Medulla oblongata (tissue), 1 donor: ENCODE results near the gene PDE8B.
"Not testable (repeated sequence)": the region's sequence is repeated elsewhere in the genome, so short reads cannot be mapped to it uniquely, and the experiment has no call there.

Experiments
- DNase-seq: peaks from one replicate; pipeline ENCODE4 v3.0.0-alpha.2; 2015; ENCODE audit errors: extremely low spot score

The PDE8B gene

DNA sequence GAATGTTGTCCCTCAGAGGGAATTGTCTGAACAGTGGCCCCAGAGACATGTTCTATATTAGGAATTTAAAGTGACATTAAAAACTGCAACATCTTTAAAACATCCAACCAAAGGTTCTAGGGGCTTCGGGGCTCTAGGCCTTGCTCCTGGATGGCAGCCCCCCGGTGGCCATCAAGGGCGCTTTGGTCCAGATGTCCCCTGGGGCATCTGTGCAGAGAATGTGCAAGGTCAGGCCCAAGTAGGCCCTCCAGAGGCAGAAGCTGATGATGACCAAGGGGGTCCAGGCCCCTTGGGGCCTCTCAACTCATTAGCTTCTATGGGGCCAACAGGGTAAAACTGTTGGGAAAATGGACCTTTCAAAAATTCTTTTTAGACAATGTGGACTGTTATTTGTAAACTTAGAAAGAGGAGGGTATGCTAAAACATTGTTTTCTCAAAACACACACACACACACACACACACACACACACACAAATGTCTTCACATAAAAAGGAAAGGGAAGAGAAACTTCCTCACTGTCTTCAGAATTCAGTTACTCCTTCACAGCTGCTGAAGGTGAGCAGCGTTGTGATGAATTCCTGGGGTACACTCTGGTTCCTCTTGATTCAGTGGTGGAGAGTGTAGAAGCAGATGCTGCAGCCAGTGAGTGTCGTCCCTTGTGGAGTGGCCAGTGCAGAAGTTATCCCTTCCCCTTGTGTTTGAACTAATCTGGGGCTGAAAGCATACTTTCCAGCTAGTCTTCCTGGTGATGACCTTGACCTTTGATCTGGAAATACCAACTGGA is 156.4 kb downstream of the PDE8B start:
- no peak for DNase-seq

DNA sequence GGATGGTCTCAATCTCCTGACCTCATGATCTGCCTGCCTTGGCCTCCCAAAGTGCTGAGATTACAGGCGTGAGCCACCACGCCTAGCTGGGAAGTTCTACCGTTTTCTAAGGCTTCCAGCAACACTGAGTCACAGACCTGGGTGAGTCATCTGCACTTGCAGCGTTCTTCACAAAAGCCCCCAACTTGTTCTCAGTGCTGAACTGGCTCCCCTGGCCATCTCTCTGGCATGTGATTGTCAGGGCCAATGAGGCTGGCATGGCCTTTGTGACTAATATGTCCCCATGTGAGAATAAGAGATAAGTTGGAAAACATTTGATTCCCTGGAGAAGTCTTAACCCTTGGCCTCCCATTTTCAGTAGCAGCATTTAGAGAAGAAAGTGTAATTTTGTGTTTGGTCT is 157.3 kb downstream of the PDE8B start:
- DNase-seq: no peak

DNA sequence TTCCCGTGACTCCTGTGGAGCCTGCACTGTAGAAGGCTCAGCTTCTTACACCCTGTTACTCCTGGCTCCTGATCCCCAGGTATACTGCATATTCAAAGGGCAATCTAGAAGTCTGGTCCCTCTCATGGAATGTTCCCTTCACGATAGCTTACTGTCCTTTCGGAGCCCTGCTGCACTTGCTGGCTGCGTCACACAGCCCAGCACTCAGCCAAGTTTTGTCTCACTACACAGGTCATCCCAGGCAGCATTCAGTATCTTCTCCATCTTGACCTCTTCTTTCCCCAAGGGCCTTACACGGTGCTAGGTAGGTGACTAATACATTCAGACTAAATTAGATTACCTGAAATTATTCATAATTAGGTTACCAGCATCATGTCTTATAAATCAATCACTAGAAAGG is 157.9 kb downstream of the PDE8B start:
- DNase-seq: no peak

DNA sequence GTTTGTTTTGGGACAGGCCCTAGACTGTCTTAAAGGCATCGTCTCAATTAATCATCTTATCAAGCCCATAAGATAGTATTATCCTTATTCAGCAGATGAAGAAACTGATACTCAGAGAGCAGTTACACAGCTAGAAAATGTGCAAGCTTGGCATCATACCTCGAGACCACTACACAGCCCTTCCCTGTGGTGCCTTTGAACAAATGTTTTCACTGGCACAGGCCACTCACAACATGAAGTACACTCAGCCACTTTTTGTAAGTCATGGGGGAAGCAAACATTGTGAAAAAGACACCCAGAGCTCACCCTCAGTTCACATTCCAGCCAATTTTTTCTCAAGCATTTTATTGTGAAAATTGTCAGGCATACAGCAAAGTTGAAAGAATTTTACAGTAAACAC is 159.1 kb downstream of the PDE8B start:
- DNase-seq: no peak

DNA sequence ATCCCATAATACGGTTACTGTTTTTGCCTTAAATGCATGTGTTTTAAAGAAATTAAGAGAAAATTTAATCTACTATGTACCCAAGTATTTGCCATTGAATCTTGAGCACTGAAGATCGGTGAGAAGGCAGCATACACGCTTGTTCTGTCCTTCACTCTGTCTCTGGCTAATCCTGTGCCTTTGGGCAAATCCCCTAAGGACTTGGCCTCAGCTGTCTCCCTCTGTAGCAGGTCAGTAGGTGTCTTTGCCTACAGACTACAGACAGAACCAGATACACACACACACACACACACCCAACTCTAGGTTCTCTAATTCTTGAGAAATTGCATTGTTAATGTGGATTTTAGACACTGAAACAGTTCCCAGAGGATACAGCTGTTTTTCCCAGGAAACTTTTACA is 164.2 kb downstream of the PDE8B start:
- no peak for DNase-seq

DNA sequence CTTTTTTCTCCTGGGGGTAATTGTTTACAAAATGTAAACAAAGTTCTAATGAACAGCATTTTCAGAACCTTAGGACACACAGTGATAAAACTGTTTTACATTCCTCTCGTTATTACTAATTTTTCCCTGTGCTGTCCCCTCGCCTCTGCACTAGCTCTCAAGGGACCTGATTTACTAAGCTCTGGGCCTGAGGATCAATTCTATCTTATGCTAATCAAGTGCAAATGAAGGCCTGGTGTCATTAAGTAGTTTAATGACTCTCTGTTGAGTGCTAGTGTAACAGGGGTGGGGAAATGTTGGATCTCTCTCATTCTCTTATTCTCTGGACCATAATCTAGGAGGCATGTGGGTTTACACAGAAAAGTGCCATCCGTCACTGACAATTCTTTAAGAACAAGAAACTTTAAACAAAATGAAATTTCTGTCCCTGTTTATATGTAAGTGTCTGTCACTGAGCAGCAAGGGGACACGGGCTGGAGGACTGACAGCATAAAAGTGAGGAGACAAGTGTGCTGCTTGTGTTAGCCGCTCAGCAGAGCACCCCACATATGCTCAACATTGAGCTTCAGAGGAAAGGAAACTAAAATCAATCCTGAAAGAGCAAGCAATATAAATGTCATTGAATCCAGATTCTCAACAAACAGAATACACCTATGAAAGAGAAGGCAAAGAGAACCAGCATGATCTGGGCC is 166.3 kb downstream of the PDE8B start:
- DNase-seq: no peak

DNA sequence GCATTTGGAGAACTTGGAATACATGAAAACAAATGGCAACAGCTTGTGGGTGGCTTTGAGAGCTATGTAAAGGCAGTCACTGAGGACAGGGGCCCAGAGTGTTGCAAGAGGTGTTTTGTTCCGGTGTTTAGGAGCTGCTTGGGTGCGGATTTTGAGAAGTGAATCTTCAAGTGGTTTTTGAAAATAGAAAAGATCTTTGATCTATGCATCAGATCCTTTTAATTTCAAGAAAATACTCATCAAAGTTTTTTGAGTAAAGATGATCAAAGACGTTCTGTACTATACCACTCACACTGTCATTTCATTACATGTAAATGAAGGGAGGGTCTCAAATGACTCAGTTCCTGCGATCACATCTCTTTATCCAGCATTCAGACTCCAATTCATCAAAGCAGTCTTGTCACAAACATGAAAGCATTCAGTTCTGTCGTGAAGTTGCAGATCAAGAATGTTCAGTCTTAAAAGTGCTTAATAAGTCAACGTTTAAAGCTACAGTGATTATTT is 169.1 kb downstream of the PDE8B start:
- no peak for DNase-seq

DNA sequence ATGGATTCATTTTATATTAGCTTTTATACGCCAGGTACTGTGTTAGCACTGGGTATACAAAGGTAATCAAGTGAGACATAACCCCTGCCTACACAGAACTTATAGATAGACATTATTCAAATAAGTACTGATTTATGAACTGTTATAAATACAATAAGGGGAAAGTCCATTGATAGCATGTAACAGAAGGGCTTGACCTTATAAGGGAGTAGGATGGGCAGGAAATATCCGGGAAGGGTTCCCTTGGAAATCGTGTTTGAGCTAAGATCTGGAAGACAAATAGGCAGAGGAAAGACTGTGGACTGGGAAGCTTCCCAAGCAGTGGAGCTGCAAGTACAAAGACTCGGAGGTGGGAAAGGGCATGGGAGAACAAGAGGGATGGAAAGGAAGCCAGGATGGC is 170.2 kb downstream of the PDE8B start:
- DNase-seq: no peak

DNA sequence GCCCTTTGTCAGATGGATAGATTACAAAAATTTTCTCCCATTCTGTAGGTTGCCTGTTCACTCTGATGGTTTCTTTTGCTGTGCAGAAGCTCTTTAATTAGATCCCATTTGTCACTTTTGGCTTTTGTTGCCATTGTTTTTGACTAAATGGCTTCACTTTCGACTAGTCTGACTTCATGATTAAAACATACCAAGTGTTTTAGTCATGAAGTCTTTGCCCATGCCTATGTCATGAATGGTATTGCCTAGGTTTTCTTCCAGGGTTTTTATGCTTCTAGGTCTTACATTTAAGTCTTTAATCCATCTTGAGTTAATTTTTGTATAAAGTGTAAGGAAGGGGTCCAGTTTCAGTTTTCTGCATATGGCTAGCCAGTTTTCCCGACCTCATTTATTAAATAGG is 172.9 kb downstream of the PDE8B start:
- DNase-seq: not testable (repeated sequence)

DNA sequence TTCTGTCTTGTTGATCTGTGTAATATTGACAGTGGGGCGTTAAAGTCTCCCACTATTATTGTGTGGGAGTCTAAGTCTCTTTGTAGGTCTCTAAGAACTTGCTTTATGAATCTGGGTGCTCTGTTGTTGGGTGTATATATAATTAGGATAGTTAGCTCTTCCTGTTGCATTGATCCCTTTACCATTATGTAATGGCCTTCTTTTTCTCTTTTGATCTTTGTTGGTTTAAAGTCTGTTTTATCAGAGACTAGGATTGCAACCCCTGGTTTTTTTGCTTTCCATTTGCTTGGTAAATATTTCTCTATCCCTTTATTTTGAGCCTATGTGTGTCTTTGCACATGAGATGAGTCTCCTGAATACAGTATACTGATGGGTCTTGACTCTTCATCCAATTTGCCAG is 175.9 kb downstream of the PDE8B start:
- DNase-seq: not testable (repeated sequence)

DNA sequence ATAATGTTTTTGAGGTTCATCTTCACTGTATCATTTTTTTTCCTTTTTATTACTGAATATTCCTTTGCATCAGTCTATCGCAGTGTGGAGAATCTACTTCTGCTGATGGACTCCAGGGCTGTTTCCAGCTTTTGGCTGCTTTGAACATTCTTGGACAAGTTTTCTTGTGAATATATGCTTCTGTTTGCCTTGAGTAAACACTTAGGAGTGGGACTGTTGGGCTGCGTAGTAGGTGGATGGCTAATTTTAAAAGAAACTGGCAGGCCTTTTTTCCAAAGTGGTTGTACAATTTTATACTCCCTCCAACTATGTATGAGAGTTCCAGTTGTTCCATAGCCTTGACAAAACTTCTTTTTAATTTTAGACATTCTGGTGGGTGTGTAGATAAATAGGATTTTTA is 179.3 kb downstream of the PDE8B start:
- DNase-seq: no peak

DNA sequence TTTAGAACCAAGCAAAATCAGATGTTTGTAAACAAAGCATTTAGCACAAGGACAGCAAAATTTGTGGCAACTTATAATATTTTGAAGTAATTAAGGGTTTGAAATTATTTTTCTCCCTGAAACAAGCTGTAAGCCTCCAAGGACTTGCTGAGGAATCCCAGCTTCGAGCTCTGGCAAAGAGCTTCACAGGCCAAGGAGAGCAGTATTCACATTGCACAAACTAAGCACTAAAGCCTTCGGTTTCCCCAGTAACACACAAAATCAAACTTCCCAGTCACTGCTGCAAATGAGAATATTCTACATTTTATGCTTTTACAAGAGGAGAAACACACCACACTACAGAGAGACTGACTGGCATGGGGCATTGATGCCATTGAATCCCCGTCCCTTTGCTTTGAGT is 179.7 kb downstream of the PDE8B start:
- no peak for DNase-seq

DNA sequence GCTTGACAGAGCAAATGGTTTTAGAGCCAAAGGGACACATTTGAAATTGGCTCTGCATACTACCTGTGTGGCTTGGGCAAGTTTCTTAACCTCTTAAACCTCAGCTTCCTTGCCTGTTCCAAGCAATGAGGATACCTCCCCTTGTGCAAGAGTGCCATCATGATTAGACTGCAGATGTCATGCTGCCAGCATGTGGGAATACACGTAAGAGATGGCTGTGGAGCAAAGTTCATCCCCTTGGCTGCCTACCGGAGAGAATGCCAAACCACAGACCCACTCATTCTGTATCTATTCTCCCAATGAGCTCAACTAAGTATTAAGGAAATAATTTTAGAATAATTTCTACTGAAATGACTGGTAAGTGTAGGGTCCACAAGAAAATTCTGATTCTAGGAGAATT is 180.3 kb downstream of the PDE8B start:
- no peak for DNase-seq

DNA sequence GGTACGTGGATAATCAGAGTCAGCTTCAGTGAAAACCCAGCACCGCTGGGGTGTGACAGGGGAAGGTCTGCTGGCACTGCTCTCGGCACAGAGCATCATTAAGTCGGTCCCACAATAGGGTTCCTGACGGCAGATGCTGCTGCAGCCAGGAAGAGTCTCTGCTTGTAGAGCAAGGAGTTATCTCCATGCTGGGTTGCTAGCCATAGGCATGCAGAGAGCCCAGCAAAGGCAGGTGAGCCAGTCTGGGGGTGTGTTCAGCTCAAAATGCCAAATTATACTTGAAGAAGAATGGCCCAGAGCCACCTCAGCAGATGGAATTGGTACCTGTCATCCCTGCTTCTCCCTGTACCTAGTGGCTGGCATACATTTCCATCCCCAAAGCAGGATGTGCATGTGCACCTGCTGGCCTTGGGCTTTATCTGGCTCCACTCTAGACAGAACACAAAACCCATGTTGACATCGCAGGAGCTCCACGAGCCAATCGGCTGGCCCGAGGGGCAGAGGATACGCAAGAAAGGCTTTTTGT is 180.8 kb downstream of the PDE8B start:
- no peak for DNase-seq

DNA sequence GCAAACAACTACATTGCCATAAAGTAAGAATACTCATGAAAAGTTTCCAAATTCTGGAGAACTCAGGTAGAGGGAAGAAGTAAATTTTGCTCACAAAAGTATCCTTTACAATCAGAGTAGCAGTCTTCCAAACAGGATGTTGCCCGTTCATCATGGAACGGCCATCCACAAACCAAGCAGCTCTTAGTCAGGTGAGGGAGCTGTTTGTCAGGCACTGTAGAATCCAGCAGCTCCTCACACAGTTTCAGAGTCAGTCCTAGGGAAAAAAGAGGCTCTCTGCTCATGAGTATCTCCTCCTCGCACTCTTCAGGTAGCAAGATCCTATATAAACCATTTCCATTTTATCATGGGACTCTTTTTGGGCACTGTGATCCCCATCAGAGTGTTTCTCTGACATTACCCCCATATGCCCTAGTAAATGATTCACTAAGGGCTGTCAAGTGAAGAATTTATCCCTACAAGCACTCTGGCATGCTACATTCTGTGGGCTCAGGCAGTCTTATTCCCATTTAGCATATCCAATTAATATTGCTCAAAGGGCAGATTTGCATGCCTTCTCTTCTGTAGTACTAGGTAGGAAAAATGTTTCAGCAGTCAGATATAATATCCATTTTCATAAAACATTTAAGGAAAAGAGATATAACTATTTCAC is 183.7 kb downstream of the PDE8B start:
- DNase-seq: no peak

DNA sequence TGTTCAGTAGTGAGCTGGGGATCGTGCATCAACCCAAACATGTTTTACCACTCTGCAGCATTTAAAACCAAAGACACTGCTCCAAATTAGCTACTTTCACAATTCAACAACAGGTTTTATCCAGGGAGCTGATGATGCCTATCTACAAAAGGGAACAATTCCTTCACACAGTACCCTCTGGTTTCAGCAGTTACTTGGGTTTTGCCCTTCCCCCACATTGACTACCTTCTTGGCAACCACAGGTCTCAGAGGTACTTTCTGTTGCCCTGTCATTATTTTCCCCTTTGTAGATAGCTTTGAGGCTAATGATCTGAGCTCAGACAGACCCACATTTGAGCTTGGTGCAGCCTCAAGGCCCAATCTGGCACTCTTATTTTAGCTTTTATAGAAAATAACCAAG is 185.5 kb downstream of the PDE8B start:
- no peak for DNase-seq

DNA sequence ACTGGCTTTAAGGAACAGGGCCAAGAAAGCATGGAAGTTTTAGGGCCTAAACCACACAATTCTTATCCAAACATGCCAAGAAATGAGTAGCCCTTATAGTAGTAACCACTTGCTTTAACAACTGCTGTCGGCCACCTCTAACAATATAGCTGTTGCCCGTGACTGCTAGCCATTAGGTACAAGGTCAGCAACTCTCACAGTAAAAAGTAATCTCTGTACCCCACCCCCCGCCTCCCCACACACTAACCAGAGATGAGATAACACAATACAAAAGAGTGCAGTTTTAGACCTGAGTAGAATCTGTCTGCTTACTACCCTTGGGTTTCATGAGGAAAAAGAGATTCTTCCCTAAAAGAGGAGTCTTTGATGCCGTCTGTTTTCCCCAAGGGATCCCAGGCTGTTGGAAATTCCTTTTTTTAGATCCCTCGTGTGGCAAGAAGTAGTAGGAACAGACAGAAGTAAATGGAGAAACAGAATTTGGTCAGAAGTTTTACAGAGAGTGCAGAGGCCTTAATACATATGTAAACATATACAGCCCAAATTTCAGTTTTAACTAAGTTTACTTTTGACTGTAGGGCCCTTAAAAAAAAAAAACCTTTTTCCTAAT is 187.3 kb downstream of the PDE8B start:
- DNase-seq: no peak

DNA sequence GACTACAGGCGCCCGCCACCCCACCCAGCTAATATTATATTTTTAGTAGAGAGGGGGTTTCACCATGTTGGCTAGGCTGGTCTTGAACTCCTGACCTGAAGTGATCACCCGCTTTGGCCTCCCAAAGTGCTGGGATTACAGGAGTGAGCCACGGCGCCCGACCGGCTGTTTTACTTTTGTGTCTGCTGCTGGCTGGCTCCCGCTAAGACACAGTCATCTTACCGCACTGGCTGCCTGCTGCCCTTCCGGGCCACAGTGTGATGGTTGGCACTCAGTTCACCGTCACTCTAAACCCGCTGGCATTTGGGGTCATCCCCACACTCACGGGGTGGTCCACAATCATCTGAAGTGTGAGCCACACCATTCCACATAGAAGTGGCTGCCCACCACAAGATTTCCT is 188.0 kb downstream of the PDE8B start:
- DNase-seq: no peak

DNA sequence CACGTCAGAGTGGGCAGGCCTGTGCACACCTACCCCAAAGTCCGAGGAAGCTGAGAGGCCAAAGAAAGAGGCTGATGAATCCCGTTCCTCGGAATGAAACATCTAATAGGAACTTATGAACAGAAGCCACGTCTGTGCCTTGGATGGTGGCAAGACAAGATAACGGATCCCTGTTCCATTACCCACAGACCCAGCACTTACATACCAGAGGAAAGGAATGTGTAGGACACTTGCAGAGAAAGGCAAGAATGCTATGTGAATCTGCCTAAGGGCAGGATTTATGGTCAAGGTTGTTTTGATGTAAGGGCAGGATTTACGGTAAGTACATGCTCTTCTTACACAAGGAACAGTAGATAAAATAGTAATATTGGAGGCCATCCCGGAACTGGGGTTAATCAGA is 188.4 kb downstream of the PDE8B start:
- DNase-seq: no peak

DNA sequence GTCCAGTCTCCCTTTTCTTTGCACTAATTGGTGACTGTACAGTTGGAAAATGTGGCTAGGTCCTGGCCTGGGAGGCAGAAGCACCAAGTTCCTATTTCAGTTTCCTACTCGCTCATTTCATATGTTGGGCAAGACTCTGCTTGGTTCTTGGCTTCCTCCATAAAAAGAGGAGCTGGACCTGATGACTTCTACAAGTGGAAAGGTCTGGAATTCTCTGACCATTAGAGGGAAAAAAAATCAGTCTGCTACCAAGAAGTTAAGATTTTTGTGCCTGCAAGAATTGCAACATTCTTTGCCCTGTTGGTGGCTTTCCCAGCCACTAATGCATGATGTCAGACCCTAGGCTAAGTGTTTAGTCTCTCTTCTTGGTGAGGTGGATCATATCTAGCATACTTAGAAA is 190.2 kb downstream of the PDE8B start:
- DNase-seq: no peak

DNA sequence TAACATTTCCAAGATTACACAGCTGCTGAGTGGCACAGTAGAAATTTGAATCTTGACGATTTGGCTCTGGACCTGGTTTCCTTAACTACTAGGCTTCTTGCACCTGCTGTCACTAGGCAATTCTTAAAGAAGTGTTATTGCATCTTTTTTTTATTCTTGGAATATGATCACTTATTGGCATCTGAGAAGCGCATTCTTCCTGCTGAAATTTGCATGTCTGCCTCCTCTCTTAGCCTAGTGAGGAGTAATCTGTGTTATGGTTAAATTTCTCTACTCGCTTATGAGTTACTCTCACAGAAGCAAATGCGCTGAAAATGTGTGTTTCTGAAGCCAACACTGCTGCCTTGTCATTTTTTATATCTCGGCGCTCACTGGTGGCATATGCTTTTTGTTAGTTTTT is 192.3 kb downstream of the PDE8B start:
- no peak for DNase-seq

DNA sequence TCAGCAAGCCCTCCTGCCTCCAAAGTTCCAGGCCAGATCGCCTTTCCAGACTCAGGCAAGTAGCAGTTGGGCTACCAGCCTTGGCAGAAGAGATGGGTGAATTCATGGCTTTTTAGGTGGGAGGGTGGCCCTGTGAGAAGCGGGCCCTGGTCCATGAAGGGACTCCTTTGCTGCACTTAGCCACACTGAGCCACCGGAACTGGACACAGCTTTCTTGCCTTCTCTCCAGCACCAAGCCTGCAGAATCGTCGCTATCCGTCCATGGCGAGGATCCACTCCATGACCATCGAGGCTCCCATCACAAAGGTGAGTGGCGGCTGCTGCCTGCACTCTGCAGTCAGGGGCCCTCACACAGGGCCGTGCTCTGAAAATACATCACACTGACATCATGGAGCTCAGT is 196.7 kb downstream of the PDE8B start:
- no peak for DNase-seq
